ENCODE measurements around the gene C18orf63. TPM values are rescaled to one million over a fixed set of nuclear protein-coding genes. Genes with fewer than 3 reads are reported as not detected.

Gene C18orf63
- total RNA-seq, 1 experiment from 2014 or later = not detected

GRCh38 chr18:74348581-74348980 lies 32.9 kb downstream of the C18orf63 start:
- H3K4me3 ChIP-seq (ENCODE audit: low read depth, low read length, poor library complexity, severe bottlenecking) = no peak overlapping the region
- BruUV-seq (replicated peaks) = no TSS peak
- no peaks in the 10 kb centered on the region for H3K27me3 ChIP-seq (replicated peaks; ENCODE audit: insufficient read depth, low read depth, low read length, poor library complexity)
- no peak for TF ChIP-seq CTCF (conservative IDR thresholded peaks at IDR 0.05; ENCODE audit: low read depth, low read length)
- no peak for TF ChIP-seq EZH2 (IDR thresholded peaks at IDR 0.05; ENCODE audit: borderline replicate concordance, low read depth, low read length, poor library complexity, severe bottlenecking)
- H3K9me3 ChIP-seq (ENCODE audit: low read depth, low read length, poor library complexity, severe bottlenecking) = no peaks in the 10 kb centered on the region
- no peaks in the 10 kb centered on the region for H3K4me1 ChIP-seq (ENCODE audit: insufficient read depth, low read length, poor library complexity, severe bottlenecking)
- intact Hi-C loops (cut with micrococcal nuclease; ENCODE audit: unreplicated experiment) = loop anchor here (10.0 kb wide), 1 partner anchor 1584 kb away; no protein-coding TSS in a partner anchor
- no peaks in the 10 kb centered on the region for H3K36me3 ChIP-seq (ENCODE audit: insufficient read depth, low read length, poor library complexity, severe bottlenecking)
- DNase-seq (ENCODE audit: low spot score) = no peak
- CTCF ChIA-PET = no interaction called here
- H3K27ac ChIP-seq (ENCODE audit: low read depth, low read length, poor library complexity, severe bottlenecking) = no peak overlapping the region
- POLR2A ChIA-PET (ENCODE audit: low non-redundant PET) = no interaction called here

- intact Hi-C loops (cut with micrococcal nuclease; ENCODE audit: unreplicated experiment) = no loop called here
- H3K9me3 ChIP-seq (ENCODE audit: low read depth, low read length, poor library complexity, severe bottlenecking) = no peaks in the 10 kb centered on the region
- H3K4me1 ChIP-seq (ENCODE audit: insufficient read depth, low read length, poor library complexity, severe bottlenecking) = no peaks in the 10 kb centered on the region
- TF ChIP-seq EZH2 (IDR thresholded peaks at IDR 0.05; ENCODE audit: borderline replicate concordance, low read depth, low read length, poor library complexity, severe bottlenecking) = no peak
- no peak for TF ChIP-seq CTCF (conservative IDR thresholded peaks at IDR 0.05; ENCODE audit: low read depth, low read length)
- no TSS peak for BruUV-seq (replicated peaks)
- H3K27me3 ChIP-seq (replicated peaks; ENCODE audit: insufficient read depth, low read depth, low read length, poor library complexity) = peaks cover 9% of the 10 kb centered on the region
- POLR2A ChIA-PET (ENCODE audit: low non-redundant PET) = no interaction called here
- no peak overlapping the region for H3K4me3 ChIP-seq (ENCODE audit: low read depth, low read length, poor library complexity, severe bottlenecking)
- CTCF ChIA-PET = no interaction called here
- H3K27ac ChIP-seq (ENCODE audit: low read depth, low read length, poor library complexity, severe bottlenecking) = no peak overlapping the region
- no peaks in the 10 kb centered on the region for H3K36me3 ChIP-seq (ENCODE audit: insufficient read depth, low read length, poor library complexity, severe bottlenecking)
- no peak for DNase-seq (ENCODE audit: low spot score)
These were observed 35.7 kb downstream of the C18orf63 start for GRCh38 chr18:74351354-74351753.

- H3K9me3 ChIP-seq (ENCODE audit: low read depth, low read length, poor library complexity, severe bottlenecking) = no peaks in the 10 kb centered on the region
- H3K27me3 ChIP-seq (replicated peaks; ENCODE audit: insufficient read depth, low read depth, low read length, poor library complexity) = peaks cover 9% of the 10 kb centered on the region
- ChIA-PET CTCF (interaction anchor here (0.9 to 1.5 kb wide), 4 partner anchors 106 to 1903 kb away, joined by 3 to 14 read pairs (median 8); no protein-coding TSS in a partner anchor), POLR2A (ENCODE audit: low non-redundant PET) (no interaction called here)
- no peak overlapping the region for H3K27ac ChIP-seq (ENCODE audit: low read depth, low read length, poor library complexity, severe bottlenecking)
- BruUV-seq (replicated peaks) = no TSS peak
- DNase-seq (ENCODE audit: low spot score) = peak; percentile 55
- TF ChIP-seq EZH2 (IDR thresholded peaks at IDR 0.05; ENCODE audit: borderline replicate concordance, low read depth, low read length, poor library complexity, severe bottlenecking) = no peak
- TF ChIP-seq CTCF (conservative IDR thresholded peaks at IDR 0.05; ENCODE audit: low read depth, low read length) = peak; percentile 68
- intact Hi-C loops (cut with micrococcal nuclease; ENCODE audit: unreplicated experiment) = loop anchor here (1.0 kb wide), 2 partner anchors 140 to 199 kb away; no protein-coding TSS in a partner anchor
- H3K4me3 ChIP-seq (ENCODE audit: low read depth, low read length, poor library complexity, severe bottlenecking) = no peak overlapping the region
- no peaks in the 10 kb centered on the region for H3K4me1 ChIP-seq (ENCODE audit: insufficient read depth, low read length, poor library complexity, severe bottlenecking)
- H3K36me3 ChIP-seq (ENCODE audit: insufficient read depth, low read length, poor library complexity, severe bottlenecking) = no peaks in the 10 kb centered on the region
These were observed 37.6 kb downstream of the C18orf63 start for GRCh38 chr18:74353169-74353775.
